ENCODE results near the gene WFDC10A. TPM values are rescaled to one million over a fixed set of nuclear protein-coding genes. Genes with fewer than 3 reads are reported as not detected.

The WFDC10A gene
- total RNA-seq, 1 donor from 2014 or later: not detected

DNA sequence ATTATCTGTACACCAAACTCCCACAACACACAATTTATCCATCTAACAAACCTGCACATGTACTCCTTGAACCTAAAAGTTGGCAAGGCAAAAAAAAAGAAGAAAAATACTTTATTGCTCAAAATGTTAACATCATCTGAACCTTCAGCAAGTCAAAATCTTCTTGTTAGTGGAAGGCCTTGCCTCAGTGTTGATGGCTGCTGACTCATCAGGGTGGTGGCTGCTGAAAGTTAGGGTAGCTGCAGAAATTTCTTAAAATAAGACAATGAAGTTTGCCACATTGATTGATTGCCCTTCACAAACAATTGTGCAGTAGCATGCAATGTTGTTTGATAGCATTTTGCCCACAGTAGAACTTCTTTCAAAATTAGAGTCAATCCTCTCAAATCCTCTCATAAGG is 43.2 kb downstream of the WFDC10A start:
- no peak overlapping the region for H3K27ac Mint-ChIP-seq (ENCODE audit: unreplicated experiment)
- H3K4me3 Mint-ChIP-seq (ENCODE audit: unreplicated experiment): no peak overlapping the region
- no peaks in the 10 kb centered on the region for H3K27me3 Mint-ChIP-seq (ENCODE audit: unreplicated experiment)
- TF ChIP-seq, protein P1, sequence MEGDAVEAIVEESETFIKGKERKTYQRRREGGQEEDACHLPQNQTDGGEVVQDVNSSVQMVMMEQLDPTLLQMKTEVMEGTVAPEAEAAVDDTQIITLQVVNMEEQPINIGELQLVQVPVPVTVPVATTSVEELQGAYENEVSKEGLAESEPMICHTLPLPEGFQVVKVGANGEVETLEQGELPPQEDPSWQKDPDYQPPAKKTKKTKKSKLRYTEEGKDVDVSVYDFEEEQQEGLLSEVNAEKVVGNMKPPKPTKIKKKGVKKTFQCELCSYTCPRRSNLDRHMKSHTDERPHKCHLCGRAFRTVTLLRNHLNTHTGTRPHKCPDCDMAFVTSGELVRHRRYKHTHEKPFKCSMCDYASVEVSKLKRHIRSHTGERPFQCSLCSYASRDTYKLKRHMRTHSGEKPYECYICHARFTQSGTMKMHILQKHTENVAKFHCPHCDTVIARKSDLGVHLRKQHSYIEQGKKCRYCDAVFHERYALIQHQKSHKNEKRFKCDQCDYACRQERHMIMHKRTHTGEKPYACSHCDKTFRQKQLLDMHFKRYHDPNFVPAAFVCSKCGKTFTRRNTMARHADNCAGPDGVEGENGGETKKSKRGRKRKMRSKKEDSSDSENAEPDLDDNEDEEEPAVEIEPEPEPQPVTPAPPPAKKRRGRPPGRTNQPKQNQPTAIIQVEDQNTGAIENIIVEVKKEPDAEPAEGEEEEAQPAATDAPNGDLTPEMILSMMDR (IDR thresholded peaks at IDR 0.05): no peak
- H3K4me1 Mint-ChIP-seq (ENCODE audit: unreplicated experiment): no peaks in the 10 kb centered on the region
- no peak for DNase-seq (ENCODE audit: extremely low spot score, unreplicated experiment)
- H3K36me3 Mint-ChIP-seq (ENCODE audit: unreplicated experiment): no peaks in the 10 kb centered on the region
- H3K9me3 Mint-ChIP-seq (ENCODE audit: unreplicated experiment): no peaks in the 10 kb centered on the region

- H3K36me3 Mint-ChIP-seq (ENCODE audit: unreplicated experiment): no peaks in the 10 kb centered on the region
- H3K4me1 Mint-ChIP-seq (ENCODE audit: unreplicated experiment): no peaks in the 10 kb centered on the region
Measured at GRCh38 chr20:45679650-45680049, 50.1 kb downstream of the WFDC10A start.

More at GRCh38 chr20:45679650-45680049, 50.1 kb downstream of the WFDC10A start:
- no peak overlapping the region for H3K27ac Mint-ChIP-seq (ENCODE audit: unreplicated experiment)
- TF ChIP-seq, protein P1 (IDR thresholded peaks at IDR 0.05): no peak
- no peaks in the 10 kb centered on the region for H3K9me3 Mint-ChIP-seq (ENCODE audit: unreplicated experiment)
- H3K4me3 Mint-ChIP-seq (ENCODE audit: unreplicated experiment): no peak overlapping the region
- no peaks in the 10 kb centered on the region for H3K27me3 Mint-ChIP-seq (ENCODE audit: unreplicated experiment)
- DNase-seq (ENCODE audit: extremely low spot score, unreplicated experiment): no peak

Other genes with a start within 250 kb of the WFDC10A start
- 37.4 and 37.7 TPM in 2 replicates for gene DBNDD2, start 221.4 kb upstream of the WFDC10A start, total RNA-seq
- gene PIGT, start 213.6 kb upstream of the WFDC10A start, total RNA-seq: 137 and 140 TPM in 2 replicates
- gene WFDC2, start 160.0 kb upstream of the WFDC10A start, total RNA-seq: not detected in 2 replicates
- gene SPINT3, start 114.1 kb upstream of the WFDC10A start, total RNA-seq: not detected in 2 replicates
- not detected in 2 replicates for gene WFDC6, start 90.3 kb upstream of the WFDC10A start, total RNA-seq
- not detected in 2 replicates for gene EPPIN, start 82.3 kb upstream of the WFDC10A start, total RNA-seq
- gene WFDC8, start 50.5 kb upstream of the WFDC10A start, total RNA-seq: not detected in 2 replicates
- gene WFDC9, start 1.5 kb downstream of the WFDC10A start, total RNA-seq: not detected in 2 replicates
- not detected in 2 replicates for gene WFDC11, start 40.5 kb downstream of the WFDC10A start, total RNA-seq
- gene WFDC13, start 72.3 kb downstream of the WFDC10A start, total RNA-seq: not detected in 2 replicates
- not detected in 2 replicates for gene WFDC10B, start 75.3 kb downstream of the WFDC10A start, total RNA-seq
- not detected in 2 replicates for gene SPINT4, start 92.6 kb downstream of the WFDC10A start, total RNA-seq
- gene WFDC3, start 162.1 kb downstream of the WFDC10A start, total RNA-seq: 0.91 TPM in 1 of 2 replicates, not detected in the other
- 23.2 and 30.0 TPM in 2 replicates for gene DNTTIP1, start 162.2 kb downstream of the WFDC10A start, total RNA-seq
- 21.3 and 21.9 TPM in 2 replicates for gene UBE2C, start 182.9 kb downstream of the WFDC10A start, total RNA-seq
- gene TNNC2, start 197.6 kb downstream of the WFDC10A start, total RNA-seq: 1.2 TPM in 1 of 2 replicates, not detected in the other
- 24.4 and 25.6 TPM in 2 replicates for gene SNX21, start 204.1 kb downstream of the WFDC10A start, total RNA-seq
- gene ACOT8, start 227.7 kb downstream of the WFDC10A start, total RNA-seq: 23.6 and 23.9 TPM in 2 replicates
- gene ZSWIM3, start 227.9 kb downstream of the WFDC10A start, total RNA-seq: 3.9 and 4.4 TPM in 2 replicates

Data from osteocyte (in vitro differentiated cells).